H9 (cell line): Measurements from ENCODE around the gene PRR5L. TPM values are rescaled to one million over a fixed set of nuclear protein-coding genes. Genes with fewer than 3 reads are reported as not detected.

Experiments
- DNase-seq: peaks from one replicate; pipeline ENCODE4 v3.0.0-alpha.2; 2017
- H2AFZ ChIP-seq: one replicate; pipeline ENCODE4 v1.6.1; 2013; ENCODE audit warnings: mild to moderate bottlenecking, low read length, control low read depth, moderate library complexity
- H2AK5ac ChIP-seq: 2 replicates; pipeline ENCODE4 v1.6.1; 2013; ENCODE audit warnings: low read length, control low read depth, mixed read lengths; ENCODE audit not compliant: insufficient read length
- H2BK120ac ChIP-seq: one replicate; pipeline ENCODE4 v1.6.1; 2013; ENCODE audit warnings: low read depth, mild to moderate bottlenecking, low read length, control low read depth, inconsistent platforms; ENCODE audit not compliant: poor library complexity, severe bottlenecking
- H2BK12ac ChIP-seq: 2 replicates; pipeline ENCODE4 v1.6.1; 2013; ENCODE audit warnings: low read length, control low read depth, mixed read lengths, low read depth; ENCODE audit not compliant: insufficient read length
- H2BK15ac ChIP-seq: 2 replicates; pipeline ENCODE4 v1.6.1; 2013; ENCODE audit warnings: low read depth, low read length, control low read depth
- H2BK20ac ChIP-seq: one replicate; pipeline ENCODE4 v1.6.1; 2013; ENCODE audit warnings: low read depth, mild to moderate bottlenecking, low read length, control low read depth, inconsistent platforms; ENCODE audit not compliant: poor library complexity, severe bottlenecking
- H2BK5ac ChIP-seq: 2 replicates; pipeline ENCODE4 v1.6.1; 2013; ENCODE audit warnings: low read length, control low read depth, mixed read lengths; ENCODE audit not compliant: insufficient read length
- H3K14ac ChIP-seq: 2 replicates; pipeline ENCODE4 v1.6.1; 2013; ENCODE audit warnings: low read length, control low read depth; ENCODE audit not compliant: insufficient read depth
- H3K18ac ChIP-seq: 2 replicates; pipeline ENCODE4 v1.6.1; 2013; ENCODE audit warnings: low read depth, mild to moderate bottlenecking, mixed read lengths, low read length, control low read depth; ENCODE audit not compliant: insufficient read length
- H3K23ac ChIP-seq: 2 replicates; pipeline ENCODE4 v1.6.1; 2013; ENCODE audit warnings: low read length, control low read depth, mixed read lengths, low read depth; ENCODE audit not compliant: insufficient read length
- H3K23me2 ChIP-seq: 2 replicates; pipeline ENCODE4 v1.6.1; 2013; ENCODE audit warnings: low read depth, mild to moderate bottlenecking, mixed read lengths, low read length, control low read depth; ENCODE audit not compliant: insufficient read length, poor library complexity, severe bottlenecking
- H3K27ac ChIP-seq: 2 replicates; pipeline ENCODE4 v1.5.1; 2013; ENCODE audit warnings: low read length, control low read depth, mixed read lengths, low read depth; ENCODE audit not compliant: insufficient read length
- H3K27me3 ChIP-seq: 2 replicates; pipeline ENCODE4 v1.6.1; 2013; ENCODE audit warnings: low read length, control low read depth, inconsistent platforms; ENCODE audit not compliant: insufficient read depth
- H3K4ac ChIP-seq: 2 replicates; pipeline ENCODE4 v1.6.1; 2013; ENCODE audit warnings: low read depth, mild to moderate bottlenecking, control low read depth, inconsistent platforms, low read length, moderate library complexity
- H3K4me1 ChIP-seq: 2 replicates; pipeline ENCODE4 v1.6.1; 2013; ENCODE audit warnings: low read length, control low read depth, inconsistent platforms; ENCODE audit not compliant: insufficient read depth
- H3K4me2 ChIP-seq: 2 replicates; pipeline ENCODE4 v1.6.1; 2013; ENCODE audit warnings: low read length, control low read depth, mixed read lengths; ENCODE audit not compliant: insufficient read length, insufficient read depth
- H3K56ac ChIP-seq: 2 replicates; pipeline ENCODE4 v1.6.1; 2013; ENCODE audit warnings: low read depth, mild to moderate bottlenecking, mixed read lengths, low read length, control low read depth; ENCODE audit not compliant: insufficient read length
- H3K79me1 ChIP-seq: 2 replicates; pipeline ENCODE4 v1.6.1; 2013; ENCODE audit warnings: low read depth, mild to moderate bottlenecking, moderate library complexity, low read length, control low read depth, inconsistent platforms; ENCODE audit not compliant: insufficient read depth, poor library complexity, severe bottlenecking
- H3K79me2 ChIP-seq: 2 replicates; pipeline ENCODE4 v1.6.1; 2013; ENCODE audit warnings: low read length, control low read depth, inconsistent platforms; ENCODE audit not compliant: insufficient read depth
- H3K9ac ChIP-seq: 2 replicates; pipeline ENCODE4 v1.6.1; 2013; ENCODE audit warnings: low read length, control low read depth, mixed read lengths; ENCODE audit not compliant: insufficient read length; ENCODE audit errors: extremely low read depth
- H3K9me3 ChIP-seq: one replicate; pipeline ENCODE4 v1.6.1; 2013; ENCODE audit warnings: low read depth, low read length, inconsistent platforms; ENCODE audit not compliant: control insufficient read depth
- H3T11ph ChIP-seq: one replicate; pipeline ENCODE4 v1.6.1; 2013; ENCODE audit warnings: mild to moderate bottlenecking, low read length, control low read depth, inconsistent platforms
- H4K20me1 ChIP-seq: one replicate; pipeline ENCODE4 v1.6.1; 2013; ENCODE audit not compliant: control insufficient read depth, insufficient read length, insufficient read depth
- H4K5ac ChIP-seq: 2 replicates; pipeline ENCODE4 v1.6.1; 2013; ENCODE audit warnings: low read depth, mild to moderate bottlenecking, mixed read lengths, low read length, control low read depth; ENCODE audit not compliant: insufficient read length
- H4K8ac ChIP-seq: replicated peaks from 2 replicates; pipeline ENCODE4 v1.6.1; 2013; ENCODE audit warnings: low read length, control low read depth, mixed read lengths, low read depth; ENCODE audit not compliant: insufficient read length
- H4K91ac ChIP-seq: 2 replicates; pipeline ENCODE4 v1.6.1; 2013; ENCODE audit warnings: low read depth, mild to moderate bottlenecking, moderate library complexity, mixed read lengths, low read length, control low read depth; ENCODE audit not compliant: insufficient read length
- H3K27ac Mint-ChIP-seq, 3 experiments: 2 replicates in 2 of 3; 3 replicates in 1 of 3; pipeline ENCODE4 v1.8.0; 2020 to 2021; ENCODE audit warnings: mixed read lengths in 3 of 3, mild to moderate bottlenecking in 1 of 3, moderate library complexity in 1 of 3
- H3K27me3 Mint-ChIP-seq: 2 replicates; pipeline ENCODE4 v1.8.0; 2021; ENCODE audit warnings: low read depth, mild to moderate bottlenecking, moderate library complexity, mixed read lengths
- H3K36me3 Mint-ChIP-seq, 3 experiments: 2 replicates in 2 of 3; 3 replicates in 1 of 3; pipeline ENCODE4 v1.8.0; 2020 to 2021; ENCODE audit warnings: low read depth in 3 of 3, mixed read lengths in 3 of 3; ENCODE audit not compliant: insufficient read depth in 1 of 3
- H3K4me1 Mint-ChIP-seq, 2 experiments: 2 replicates each; pipeline ENCODE4 v1.8.0; 2020; ENCODE audit warnings: mixed read lengths in 2 of 2
- H3K4me3 Mint-ChIP-seq, 2 experiments: 2 replicates in 1 of 2; 3 replicates in 1 of 2; pipeline ENCODE4 v1.8.0; 2020 to 2021; ENCODE audit warnings: mild to moderate bottlenecking in 2 of 2, mixed read lengths in 2 of 2, moderate library complexity in 1 of 2
- H3K9me3 Mint-ChIP-seq, 2 experiments: 2 replicates in 1 of 2; 3 replicates in 1 of 2; pipeline ENCODE4 v1.8.0; 2020; ENCODE audit warnings: mild to moderate bottlenecking in 2 of 2, mixed read lengths in 2 of 2, moderate library complexity in 1 of 2
- CTCF ChIP-seq: fragments of 200-600 bp; sonication (generic); conservative IDR thresholded peaks from 3 replicates; pipeline ENCODE4 v1.8.0; 2021; ENCODE audit warnings: antibody characterized with exemption, mild to moderate bottlenecking
- WGBS: extraction: QIAGEN DNeasy Blood & Tissue Kit; methylation state at CpG from one replicate; pipeline ENCODE4 v1.1.7; 2013; ENCODE audit warnings: missing lambda C conversion rate, low lambda C conversion rate, mixed read lengths; ENCODE audit not compliant: insufficient read length; ENCODE audit errors: extremely low coverage; 5-methylcytosine and 5-hydroxymethylcytosine counted together
- total RNA-seq: library from RNA; stranded (reverse); gene quantifications from 2 replicates; pipeline ENCODE4 v1.2.1, GENCODE V29; 2021

The PRR5L gene
- total RNA-seq, 1 experiment from 2014 or later: 5.6 TPM

- no peak overlapping the region for H2BK15ac ChIP-seq
- no peaks in the 10 kb centered on the region for H3K27me3 ChIP-seq
- no peak overlapping the region for H2BK120ac ChIP-seq
- no peak overlapping the region for H3K23ac ChIP-seq
- no peak overlapping the region for H3K27ac ChIP-seq
- H3K56ac ChIP-seq: no peak overlapping the region
- Mint-ChIP-seq H3K4me1 (peaks cover 22 to 26% of the 10 kb centered on the region in 2 experiments), H3K4me3 (no peak overlapping the region), H3K27ac (no peak overlapping the region; a peak in 1 of 7 replicates), H3K27me3 (peaks cover 18% of the 10 kb centered on the region), H3K9me3 (no peaks in the 10 kb centered on the region), H3K36me3 (no peaks in the 10 kb centered on the region)
- H4K5ac ChIP-seq: no peak overlapping the region
- H3K9ac ChIP-seq: no peak overlapping the region
- H2AK5ac ChIP-seq: no peak overlapping the region
- H2BK5ac ChIP-seq: no peak overlapping the region
- no peaks in the 10 kb centered on the region for H3K9me3 ChIP-seq
- no peaks in the 10 kb centered on the region for H3K79me1 ChIP-seq
- H3K4me1 ChIP-seq: no peaks in the 10 kb centered on the region; the same call in 1 of the 2 replicates
- H3K4ac ChIP-seq: no peak overlapping the region
- H3K23me2 ChIP-seq: no peaks in the 10 kb centered on the region
- H2BK12ac ChIP-seq: no peak overlapping the region
- no peak overlapping the region for H3K14ac ChIP-seq
- no peak overlapping the region for H2BK20ac ChIP-seq
- no peak overlapping the region for H3T11ph ChIP-seq
- DNase-seq: no peak
- no peaks in the 10 kb centered on the region for H3K79me2 ChIP-seq
- no peak overlapping the region for H2AFZ ChIP-seq
- no peak overlapping the region for H3K4me2 ChIP-seq
- H4K91ac ChIP-seq: no peak overlapping the region
- no peak overlapping the region for H3K18ac ChIP-seq
- H4K8ac ChIP-seq: no peak overlapping the region
- no peaks in the 10 kb centered on the region for H4K20me1 ChIP-seq
- TF ChIP-seq CTCF: no peak
- WGBS: no CpG with 5 or more reads among the region's 5 CpGs
Observed at GRCh38 chr11:36363361-36364268, 67.5 kb downstream of the PRR5L start.
